Heart left ventricle (tissue), 16 donors: Measurements from ENCODE around the gene DMKN. TPM values are rescaled to one million over a fixed set of nuclear protein-coding genes. Genes with fewer than 3 reads are reported as not detected.
"Not testable (repeated sequence)": the region's sequence is repeated elsewhere in the genome, so short reads cannot be mapped to it uniquely, and the experiment has no call there.

ENCODE experiments used
- ATAC-seq, 4 donors: fragments of 200-7000 bp; cut with Tn5 transposase; one replicate each; pipeline ENCODE4 v1.9.1; 2020 to 2022; ENCODE audit warnings: moderate library complexity in 4 of 4, mild to moderate bottlenecking in 3 of 4, moderate number of reproducible peaks in 1 of 4
- DNase-seq, 5 donors: peaks; one replicate each; pipeline ENCODE4 v3.0.0-alpha.2; 2020
- H3K27ac ChIP-seq, 12 donors: fragments of 200-600 bp; sonication (generic) in 4 of 12; one replicate each; pipeline versions ENCODE4 v1.5.0 to v1.8.0; 2016 to 2022; ENCODE audit warnings: mild to moderate bottlenecking in 2 of 12
- H3K27me3 ChIP-seq, 9 donors: fragments of 200-600 bp; sonication (generic) in 2 of 9; one replicate each; pipeline versions ENCODE4 v1.5.1 to v1.8.0; 2016 to 2022; ENCODE audit warnings: mild to moderate bottlenecking in 3 of 9
- H3K36me3 ChIP-seq, 9 donors: fragments of 200-600 bp; sonication (generic) in 2 of 9; one replicate each; pipeline versions ENCODE4 v1.5.0 to v1.8.0; 2018 to 2022; ENCODE audit warnings: mild to moderate bottlenecking in 2 of 9
- H3K4me1 ChIP-seq, 12 donors: fragments of 200-600 bp; sonication (generic) in 4 of 12; one replicate each; pipeline versions ENCODE4 v1.5.0 to v1.8.0; 2016 to 2022; ENCODE audit warnings: mild to moderate bottlenecking in 3 of 12
- H3K4me3 ChIP-seq, 12 donors: fragments of 200-600 bp; sonication (generic) in 4 of 12; one replicate each; pipeline versions ENCODE4 v1.5.0 to v1.8.0; 2017 to 2022; ENCODE audit warnings: mild to moderate bottlenecking in 9 of 12, moderate library complexity in 4 of 12
- H3K9me3 ChIP-seq, 12 donors: fragments of 200-600 bp; sonication (generic) in 4 of 12; one replicate each; pipeline versions ENCODE4 v1.5.0 to v1.8.0; 2016 to 2022; ENCODE audit warnings: mild to moderate bottlenecking in 1 of 12
- POLR2A ChIP-seq, 2 donors: fragments of 450-650 bp; IDR thresholded peaks; one replicate each; pipeline ENCODE4 v1.6.1; 2017; ENCODE audit warnings: antibody characterized with exemption in 2 of 2, mild to moderate bottlenecking in 2 of 2, moderate library complexity in 2 of 2
- WGBS, 4 donors: extraction: QIAGEN DNeasy Blood & Tissue Kit in 2 of 4; methylation state at CpG; one replicate each; pipeline versions ENCODE4 v1.1.5 to v1.1.7; 2013 to 2018; 5-methylcytosine and 5-hydroxymethylcytosine counted together
- intact Hi-C, 10 donors: fragments of 100-400 bp; cut with DNase I; formaldehyde crosslinking; loops; one replicate each; pipeline versions ENCODE4 v1.11.1 to v1.14.2; 2022
- polyA plus RNA-seq, 2 donors: library from polyadenylated mRNA; stranded (reverse); fragments of 200-250 nt; gene quantifications; one replicate each; pipeline ENCODE4 v1.2.3, GENCODE V29; 2013
- total RNA-seq, 9 donors: library from RNA; depleted of rRNA in 2 of 9; stranded (reverse); fragments of >200 nt in 2 of 9; fragmentation: NEBNext Ultra II Directional in 3 of 9; extraction: Animal tissue kit (Norgen Biotek cat#: 25700) in 3 of 9; gene quantifications; one replicate each; pipeline versions ENCODE4 v1.1.0 to v1.2.4, GENCODE V29; 2016 to 2023
- TF ChIP-seq, protein P1 (sequence below), 12 donors: fragments of 200-600 bp; sonication (generic) in 4 of 12; IDR thresholded peaks; one replicate each; pipeline versions ENCODE4 v1.5.0 to v1.8.0; 2018 to 2022; ENCODE audit warnings: antibody characterized with exemption in 12 of 12, mild to moderate bottlenecking in 5 of 12
- donor health status: ischemic (EF 13 %, LVEDD 7.1; RV severe dilation, severe dysfunction).
- donor health status: healthy with polysubstance abuse.
- donor health status: DM: no; HTN: yes; CAD: no.
- donor health status: DM: no; HTN: no; CAD: no.
- donor health status: ischemic (EF 25% LVEDD 6.9; RV normal size, moderate dysfunction).
- donor health status: ischemic (EF 25% LVEDD 5.7; RV mildly dilated, moderate dysfunction).
- donor health status: healthy.
- donor health status: DM: yes; HTN: yes; CAD: no.
- donor health status: ischemic (EF 35%, LVEDD 5.7; RV mildly dilated, moderate dysfunction).
- donor health status: nonischemic (EF 11% LVEDD 7.7; RV severe dilation, severe dysfunction).
- donor health status: DM: yes; HTN: yes; CAD: no.
- donor health status: PGD.
- donor health status: ischemic (EF 29% LVEDD 5.4; RV normal size, mild dysfunction).
- donor health status: nonischemic (EF 23%, LVEDD 6.1; RV moderate dilation, normal function).

Gene DMKN
- total and polyA plus RNA-seq, 11 donors, result 7.8 to 38.8 (median 13.0) TPM

DNA sequence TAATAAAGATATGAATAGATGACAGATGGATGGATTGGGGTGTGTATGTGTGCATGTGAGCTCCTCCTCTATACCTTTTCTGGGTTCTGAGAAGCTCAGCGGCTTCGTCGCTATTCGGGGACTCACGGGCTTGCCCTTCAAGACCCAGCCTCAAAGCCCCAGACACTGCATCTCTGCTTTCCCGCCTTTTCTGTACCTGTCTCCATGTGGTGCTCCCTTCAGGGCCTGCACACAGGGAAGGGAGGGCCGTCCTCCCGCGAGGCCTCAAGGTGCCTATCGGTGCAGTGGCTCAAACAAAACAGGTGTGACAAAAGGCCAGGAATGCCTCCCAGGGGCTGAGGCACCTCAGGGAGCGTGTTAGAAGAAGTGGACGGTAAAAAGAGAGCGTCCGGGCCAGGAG, 39.3 kb downstream of the DMKN start:
- Histone ChIP-seq H3K4me3 (no peak overlapping the region), H3K27me3 (no peaks in the 10 kb centered on the region), H3K36me3 (no peaks in the 10 kb centered on the region), H3K4me1 (no peaks in the 10 kb centered on the region), H3K9me3 (no peaks in the 10 kb centered on the region), H3K27ac (no peak overlapping the region)
- no peak for ATAC-seq
- 91 to 95% (median 94%) methylated on average over 14 of the region's 14 CpGs for WGBS, 4 donors
- DNase-seq, result no peak
- TF ChIP-seq, protein P1, sequence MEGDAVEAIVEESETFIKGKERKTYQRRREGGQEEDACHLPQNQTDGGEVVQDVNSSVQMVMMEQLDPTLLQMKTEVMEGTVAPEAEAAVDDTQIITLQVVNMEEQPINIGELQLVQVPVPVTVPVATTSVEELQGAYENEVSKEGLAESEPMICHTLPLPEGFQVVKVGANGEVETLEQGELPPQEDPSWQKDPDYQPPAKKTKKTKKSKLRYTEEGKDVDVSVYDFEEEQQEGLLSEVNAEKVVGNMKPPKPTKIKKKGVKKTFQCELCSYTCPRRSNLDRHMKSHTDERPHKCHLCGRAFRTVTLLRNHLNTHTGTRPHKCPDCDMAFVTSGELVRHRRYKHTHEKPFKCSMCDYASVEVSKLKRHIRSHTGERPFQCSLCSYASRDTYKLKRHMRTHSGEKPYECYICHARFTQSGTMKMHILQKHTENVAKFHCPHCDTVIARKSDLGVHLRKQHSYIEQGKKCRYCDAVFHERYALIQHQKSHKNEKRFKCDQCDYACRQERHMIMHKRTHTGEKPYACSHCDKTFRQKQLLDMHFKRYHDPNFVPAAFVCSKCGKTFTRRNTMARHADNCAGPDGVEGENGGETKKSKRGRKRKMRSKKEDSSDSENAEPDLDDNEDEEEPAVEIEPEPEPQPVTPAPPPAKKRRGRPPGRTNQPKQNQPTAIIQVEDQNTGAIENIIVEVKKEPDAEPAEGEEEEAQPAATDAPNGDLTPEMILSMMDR (IDR thresholded peaks at IDR 0.05), result no peak
- no peak for TF ChIP-seq POLR2A (IDR thresholded peaks at IDR 0.05)
- intact Hi-C loops, result no loop called here

DNA sequence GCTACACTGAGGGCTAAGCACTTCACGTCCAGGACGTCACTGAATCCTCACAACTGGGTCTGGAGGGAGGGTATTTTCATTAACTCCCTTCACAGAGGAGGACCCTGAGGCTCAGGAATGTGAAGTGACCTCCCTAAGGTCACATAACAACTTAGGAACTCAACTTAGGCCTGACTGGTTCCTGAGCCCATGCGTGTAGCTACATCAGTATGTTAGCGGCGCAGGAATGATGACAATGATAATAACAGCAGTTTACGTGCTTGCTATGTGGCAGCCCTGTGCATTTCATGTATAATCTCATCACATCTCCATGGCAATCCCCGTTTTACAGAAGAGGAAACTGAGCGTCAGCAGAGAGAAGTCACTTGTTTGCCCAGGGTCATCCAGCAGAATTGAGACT, 41.5 kb downstream of the DMKN start:
- Histone ChIP-seq H3K4me3 (no peak overlapping the region), H3K4me1 (peaks cover 0 to 7% (median 0%) of the 10 kb centered on the region in 12 donors), H3K27ac (no peak overlapping the region), H3K27me3 (no peaks in the 10 kb centered on the region), H3K36me3 (no peaks in the 10 kb centered on the region), H3K9me3 (no peaks in the 10 kb centered on the region)
- DNase-seq (no peak), ATAC-seq (no peak)
- 86 to 89% (median 88%) methylated on average over 8 of the region's 8 CpGs for WGBS, 4 donors
- no peak for TF ChIP-seq POLR2A (IDR thresholded peaks at IDR 0.05)
- TF ChIP-seq, protein P1 (IDR thresholded peaks at IDR 0.05), result no peak
- intact Hi-C loops, result no loop called here

DNA sequence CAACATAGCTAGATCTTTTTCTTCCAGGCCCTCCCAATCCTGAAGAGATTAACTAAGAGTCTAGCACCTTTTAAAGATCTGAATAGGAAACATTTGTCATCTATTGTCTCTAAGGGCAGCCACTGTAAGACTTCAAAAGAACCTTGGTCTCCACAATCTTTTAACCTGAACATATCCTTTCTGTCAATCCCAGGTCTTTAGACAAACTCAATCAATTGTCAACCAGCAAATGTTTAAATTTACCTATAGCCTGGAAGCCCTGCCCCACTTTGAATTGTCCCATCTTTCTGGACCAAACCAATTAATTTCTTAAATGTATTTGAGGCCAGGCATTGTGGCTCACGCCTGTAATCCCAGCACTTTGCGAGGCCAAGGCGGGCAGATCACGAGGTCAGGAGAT, 42.4 kb downstream of the DMKN start:
- H3K36me3 ChIP-seq, H3K27me3 ChIP-seq, ATAC-seq, H3K4me3 ChIP-seq, H3K4me1 ChIP-seq, H3K9me3 ChIP-seq, DNase-seq, H3K27ac ChIP-seq, intact Hi-C loops: not testable (repeated sequence)
- 95 to 99% (median 96%) methylated on average over 4 of the region's 4 CpGs for WGBS, 4 donors

DNA sequence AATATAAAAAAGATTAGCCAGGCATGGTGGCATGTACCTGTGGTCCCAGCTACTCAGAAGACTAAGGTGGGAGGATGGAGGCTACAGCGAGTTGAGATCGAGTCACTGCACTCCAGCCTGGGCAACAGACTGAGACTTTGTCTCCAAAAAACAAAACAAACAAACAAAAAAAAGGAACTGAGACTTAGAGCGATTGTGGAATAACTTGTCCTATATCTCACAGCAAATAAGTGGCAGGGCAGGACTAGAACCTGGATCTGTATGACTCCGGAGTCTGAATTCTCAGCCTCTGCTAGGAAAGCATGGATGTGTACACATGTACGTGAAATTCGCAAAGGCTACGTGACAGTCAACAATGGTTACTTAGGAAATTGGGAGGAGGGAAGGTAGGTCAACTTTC, 43.3 kb downstream of the DMKN start:
- ATAC-seq, result no peak
- intact Hi-C loops, result no loop called here
- Histone ChIP-seq H3K4me1 (peaks cover 0 to 7% (median 0%) of the 10 kb centered on the region in 12 donors), H3K9me3 (no peaks in the 10 kb centered on the region), H3K36me3 (no peaks in the 10 kb centered on the region), H3K4me3 (no peak overlapping the region), H3K27ac (no peak overlapping the region), H3K27me3 (no peaks in the 10 kb centered on the region)
- no peak for TF ChIP-seq POLR2A (IDR thresholded peaks at IDR 0.05)
- DNase-seq, result no peak
- 86 to 90% (median 89%) methylated on average over 7 of the region's 7 CpGs for WGBS, 4 donors

DNA sequence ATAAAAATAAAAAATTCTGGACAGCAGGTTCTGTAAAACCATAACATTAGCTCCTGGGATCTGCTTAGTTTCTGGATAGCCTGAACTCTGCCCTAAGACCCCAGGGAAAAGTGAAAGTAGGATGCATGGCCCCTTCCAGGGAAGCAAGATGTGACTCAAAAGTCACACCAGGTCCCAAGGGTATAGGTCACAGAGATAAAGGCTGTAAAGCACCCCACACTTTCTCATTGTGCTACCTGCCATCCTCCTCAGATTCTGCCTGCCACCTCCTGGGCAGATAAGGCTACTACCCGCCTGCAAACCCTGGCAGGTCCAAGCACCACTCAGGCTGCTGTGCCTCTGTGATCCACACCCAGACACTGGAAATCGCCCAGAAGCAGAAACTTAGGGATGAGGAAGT, 44.8 kb downstream of the DMKN start:
- intact Hi-C loops, result loop anchor here (1.0 to 5.0 kb wide), 5 partner anchors 46 to 116 kb away; no protein-coding TSS in a partner anchor
- peak; percentile 88 to 92 (median 90) for ATAC-seq
- H3K27ac ChIP-seq, result no peak overlapping the region

More for the DNA sequence above, 44.8 kb downstream of the DMKN start:
- no peak overlapping the region for H3K4me3 ChIP-seq
- no peaks in the 10 kb centered on the region for H3K9me3 ChIP-seq
- TF ChIP-seq, protein P1 (IDR thresholded peaks at IDR 0.05), result peak; percentile 55 to 72 (median 60)
- TF ChIP-seq POLR2A (IDR thresholded peaks at IDR 0.05), result no peak
- H3K36me3 ChIP-seq, result no peaks in the 10 kb centered on the region
- H3K27me3 ChIP-seq, result no peaks in the 10 kb centered on the region
- 16 to 31% (median 28%) methylated on average over 2 of the region's 2 CpGs for WGBS, 4 donors
- H3K4me1 ChIP-seq, result peaks cover 0 to 9% (median 0%) of the 10 kb centered on the region in 12 donors
- peak in 4 of 5 donors; percentile 50 to 73 (median 56) for DNase-seq
